ENCODE data around the gene KLHL22.
A peak's percentile ranks its signal among the peaks of the same experiment; 100 is the strongest.
"Not testable (repeated sequence)": the region's sequence is repeated elsewhere in the genome, so short reads cannot be mapped to it uniquely, and the experiment has no call there.

KLHL22 gene

DNA sequence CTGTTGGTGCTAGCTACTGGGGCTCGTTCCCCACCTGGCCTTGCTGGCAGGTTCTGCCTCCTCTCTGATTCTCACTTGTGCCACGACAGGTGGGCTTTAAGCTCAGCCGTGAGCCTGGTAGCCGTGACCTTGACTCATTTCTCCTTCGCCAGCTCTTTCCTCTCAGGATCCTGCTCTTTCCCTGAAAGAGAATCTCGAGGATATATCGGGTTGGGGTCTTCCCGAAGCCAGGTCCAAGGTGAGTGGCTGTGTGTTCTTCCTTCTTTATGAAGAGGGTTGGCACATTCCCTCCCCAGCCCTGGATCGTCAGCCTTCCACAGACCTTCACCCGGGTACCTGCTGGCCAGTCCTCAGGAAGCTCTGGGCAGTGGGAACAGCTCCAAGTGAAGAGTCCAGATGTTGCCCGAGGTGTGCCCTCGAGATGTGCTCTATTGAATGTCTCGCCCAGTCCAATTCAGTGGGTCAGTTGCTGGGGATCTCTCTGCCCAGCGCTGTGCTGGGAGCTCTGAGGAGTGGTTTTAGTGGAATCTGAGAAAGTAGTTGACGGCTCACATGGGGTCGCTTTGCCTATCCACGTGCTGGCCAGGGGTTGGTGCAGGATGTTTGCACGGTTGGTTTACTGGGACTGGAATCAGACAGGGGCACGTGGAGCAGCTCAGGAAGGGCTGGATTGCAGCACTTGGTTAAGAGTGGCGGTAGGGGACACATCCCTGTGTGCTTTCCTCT, 100.3 kb downstream of the KLHL22 start:
- FAIRE-seq = no peak
- no peak for DNase-seq (ENCODE audit: insufficient read length, low spot score)
- no peak for TF ChIP-seq POLR2A (IDR thresholded peaks at IDR 0.05; ENCODE audit: low read depth, low read length)

DNA sequence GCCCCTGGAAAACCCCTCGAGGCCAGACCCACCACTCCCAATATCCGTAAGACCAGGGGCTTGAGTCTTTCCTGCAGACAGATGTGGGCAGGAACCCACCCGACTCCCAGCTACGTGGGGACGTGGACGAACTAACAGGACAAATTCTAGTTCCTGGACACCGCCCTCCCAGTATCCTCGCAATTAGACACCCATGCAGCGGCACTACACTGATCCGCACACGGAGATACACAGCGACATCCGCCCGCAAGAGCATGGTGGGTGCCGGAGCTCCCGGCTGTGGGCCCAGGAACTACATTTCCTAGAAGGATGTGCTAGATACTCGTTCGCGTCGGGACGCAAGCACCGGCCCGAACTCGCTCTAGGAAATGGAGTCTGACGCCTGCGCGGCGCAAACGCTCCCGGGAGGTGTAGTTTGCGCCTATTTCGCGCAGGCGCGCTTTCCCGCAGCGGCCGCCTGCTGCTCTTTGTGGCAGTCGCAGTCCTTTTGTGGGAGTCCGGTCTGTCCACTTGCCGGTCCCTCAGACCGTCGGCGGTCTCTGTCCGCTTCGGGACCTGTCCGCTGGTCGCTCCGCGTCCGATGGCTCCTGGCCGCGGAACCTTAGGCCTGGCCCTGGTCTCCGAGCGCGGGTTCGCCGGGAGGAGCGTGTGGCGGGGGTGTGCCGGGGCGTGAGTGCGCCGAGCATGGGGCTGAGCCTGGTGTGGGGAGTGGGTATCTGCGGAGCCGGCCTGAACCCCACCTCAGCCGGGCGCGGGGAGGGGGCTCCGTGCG, 101.7 kb downstream of the KLHL22 start, which contains the start of gene ZNF74:
Gene ZNF74, plus strand, starts transcription at position 447 of the 772 bp plus-strand sequence. CDS start 478 bp downstream, outside the sequence.
- no peak for FAIRE-seq
- peak; percentile 61 for DNase-seq (ENCODE audit: insufficient read length, low spot score)
- peak; percentile 46 for TF ChIP-seq POLR2A (IDR thresholded peaks at IDR 0.05; ENCODE audit: low read depth, low read length)

DNA sequence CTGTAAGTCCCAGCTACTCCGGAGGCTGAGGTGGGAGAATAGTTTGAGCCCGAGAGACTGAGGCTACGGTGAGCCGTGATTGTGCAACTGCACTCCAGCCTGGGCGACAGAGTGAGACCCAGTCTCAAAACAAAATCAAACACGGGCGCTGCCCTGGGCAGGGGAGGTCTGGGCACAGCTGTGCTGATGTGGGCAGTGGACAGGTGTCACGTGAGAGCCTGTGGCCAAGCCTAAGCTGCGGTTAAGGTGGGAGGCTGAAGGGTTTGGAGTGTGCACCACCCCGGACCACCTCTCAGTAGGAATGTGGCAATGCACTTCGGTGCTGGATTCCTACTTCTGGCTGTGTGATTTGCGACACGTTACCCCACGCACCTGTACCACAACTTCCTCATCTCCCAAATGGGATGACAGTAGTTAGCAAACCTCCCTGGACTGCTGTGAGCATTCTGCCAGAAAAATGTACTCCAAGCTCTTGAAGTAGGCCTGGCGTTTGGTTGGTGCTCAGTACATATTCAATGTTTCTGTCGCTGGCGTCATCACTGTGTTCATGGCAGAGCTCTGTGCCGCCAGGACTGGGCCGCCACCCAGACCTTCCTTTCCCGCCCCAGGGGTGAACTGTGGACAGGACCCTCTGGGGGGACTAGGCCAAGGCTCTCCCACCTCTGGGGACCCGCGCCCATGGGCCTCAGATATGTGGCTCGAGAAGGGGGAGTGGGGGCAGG, 102.5 kb downstream of the KLHL22 start:
- FAIRE-seq (no peak), DNase-seq (ENCODE audit: insufficient read length, low spot score) (no peak)
- no peak for TF ChIP-seq POLR2A (IDR thresholded peaks at IDR 0.05; ENCODE audit: low read depth, low read length)

DNA sequence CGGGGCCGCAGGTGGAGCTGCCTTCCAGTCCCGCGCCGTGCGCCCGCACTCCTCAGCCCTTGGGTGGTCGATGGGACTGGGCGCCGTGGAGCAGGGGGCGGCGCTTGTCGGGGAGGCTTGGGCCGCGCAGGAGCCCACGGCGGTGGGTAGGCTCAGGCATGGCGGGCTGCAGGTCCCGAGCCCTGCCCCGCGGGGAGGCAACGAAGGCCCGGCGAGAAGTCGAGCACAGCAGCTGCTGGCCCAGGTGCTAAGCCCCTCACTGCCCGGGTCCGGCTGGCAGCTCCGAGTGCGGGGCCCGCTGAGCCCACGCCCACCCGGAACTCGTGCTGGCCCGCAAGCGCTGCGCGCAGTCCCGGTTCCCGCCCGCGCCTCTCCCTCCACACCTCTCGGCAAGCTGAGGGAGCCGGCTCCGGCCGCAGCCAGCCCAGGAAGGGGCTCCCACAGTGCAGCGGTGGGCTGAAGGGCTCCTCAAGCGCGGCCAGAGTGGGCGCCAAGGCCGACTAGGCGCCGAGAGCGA, 103.2 kb downstream of the KLHL22 start:
- FAIRE-seq = not testable (repeated sequence)

More for the DNA sequence above, 103.2 kb downstream of the KLHL22 start:
- DNase-seq (ENCODE audit: insufficient read length, low spot score) = not testable (repeated sequence)
